SK-N-SH (cell line): Measurements from ENCODE around the gene PARP15. TPM values are rescaled to one million over a fixed set of nuclear protein-coding genes. Genes with fewer than 3 reads are reported as not detected.

Experiments
- CTCF ChIA-PET: fragments of 300-600, 350-600 bp; formaldehyde crosslinking; extraction: SDS; loops from one replicate; lab custom pipeline; 2021; lab: Yijun Ruan, JAX
- POLR2A ChIA-PET: fragments of 350-600 bp; sonication (Branson Sonifier 250); formaldehyde crosslinking; extraction: SDS; loops from one replicate; lab custom pipeline; 2020; ENCODE audit warnings: antibody characterized with exemption, inconsistent platforms; lab: Yijun Ruan, JAX
- DNase-seq: peaks from one replicate; pipeline ENCODE4 v3.0.0; 2012
- H2AFZ ChIP-seq: fragments of 200-600 bp; sonication (generic); 2 replicates; pipeline ENCODE4 v1.8.1; 2016; ENCODE audit warnings: antibody characterized with exemption, mild to moderate bottlenecking, low read depth
- H3F3A ChIP-seq: fragments of 200-600 bp; sonication (generic); replicated peaks from 2 replicates; pipeline ENCODE3; 2016; ENCODE audit warnings: antibody characterized with exemption, mild to moderate bottlenecking; ENCODE audit not compliant: insufficient read depth
- H3K27ac ChIP-seq, 2 experiments: fragments of 200-500 bp in 1 of 2; fragments of 200-600 bp in 1 of 2; sonication (Bioruptor generic) in 1 of 2; sonication (generic), shearing (Covaris generic) in 1 of 2; 2 replicates each; pipeline versions ENCODE4 v1.5.1 to v1.6.1; 2014 to 2016; ENCODE audit warnings: low read depth in 2 of 2, inconsistent platforms in 1 of 2, low read length in 1 of 2, mild to moderate bottlenecking in 1 of 2, mixed read lengths in 1 of 2
- H3K27me3 ChIP-seq: fragments of 200-600 bp; sonication (generic), shearing (Covaris generic); 2 replicates; pipeline ENCODE4 v1.6.1; 2016; ENCODE audit warnings: mixed run types; ENCODE audit not compliant: insufficient read depth
- H3K36me3 ChIP-seq, 2 experiments: fragments of 200-500 bp in 1 of 2; fragments of 200-600 bp in 1 of 2; sonication (Bioruptor generic) in 1 of 2; sonication (generic) in 1 of 2; replicated peaks in 1 of 2; 2 replicates each; pipeline versions ENCODE3 to v1.5.1; 2014 to 2016; ENCODE audit warnings: low read length in 1 of 2, mild to moderate bottlenecking in 1 of 2; ENCODE audit not compliant: insufficient read depth in 2 of 2, control insufficient read depth in 1 of 2
- H3K4me1 ChIP-seq, 2 experiments: fragments of 200-500 bp in 1 of 2; fragments of 200-600 bp in 1 of 2; sonication (Bioruptor generic) in 1 of 2; sonication (generic), shearing (Covaris generic) in 1 of 2; 2 replicates each; pipeline versions ENCODE4 v1.5.1 to v1.6.1; 2014 to 2016; ENCODE audit warnings: low read depth in 1 of 2, low read length in 1 of 2, mixed run types in 1 of 2; ENCODE audit not compliant: insufficient read depth in 2 of 2, control insufficient read depth in 1 of 2
- H3K4me2 ChIP-seq: fragments of 200-600 bp; sonication (generic), shearing (Covaris generic); 2 replicates; pipeline ENCODE4 v1.6.1; 2017; ENCODE audit warnings: mixed run types
- H3K4me3 ChIP-seq, 2 experiments: fragments of 200-500 bp in 1 of 2; fragments of 200-600 bp in 1 of 2; sonication (Bioruptor generic) in 1 of 2; sonication (generic), shearing (Covaris generic) in 1 of 2; 2 replicates each; pipeline versions ENCODE4 v1.5.1 to v1.8.1; 2014 to 2016; ENCODE audit warnings: low read depth in 2 of 2, inconsistent platforms in 1 of 2, low read length in 1 of 2, mild to moderate bottlenecking in 1 of 2, mixed read lengths in 1 of 2, moderate library complexity in 1 of 2
- H3K79me2 ChIP-seq: fragments of 200-600 bp; sonication (generic); 2 replicates; pipeline ENCODE4 v1.8.1; 2017; ENCODE audit warnings: mild to moderate bottlenecking; ENCODE audit not compliant: insufficient read depth
- H3K9ac ChIP-seq: fragments of 200-600 bp; sonication (generic); 2 replicates; pipeline ENCODE4 v1.6.1; 2017; ENCODE audit warnings: mixed run types
- H3K9me2 ChIP-seq: fragments of 200-600 bp; sonication (generic); 2 replicates; pipeline ENCODE4 v1.6.1; 2017; ENCODE audit warnings: mixed run types
- H3K9me3 ChIP-seq: fragments of 200-600 bp; sonication (generic); 2 replicates; pipeline ENCODE4 v1.6.1; 2017; ENCODE audit warnings: mixed run types, mild to moderate bottlenecking, moderate library complexity
- H4K20me1 ChIP-seq: fragments of 200-600 bp; sonication (generic); 2 replicates; pipeline ENCODE4 v1.6.1; 2017; ENCODE audit warnings: mild to moderate bottlenecking, mixed run types; ENCODE audit not compliant: insufficient read depth
- EP300 ChIP-seq, 2 experiments: IDR thresholded peaks; 2 replicates each; pipeline versions ENCODE4 v1.4.0 to v1.6.1; 2012; ENCODE audit warnings: borderline replicate concordance in 1 of 2, low read depth in 1 of 2, low read length in 1 of 2
- EZH2phosphoT487 ChIP-seq: fragments of 200-600 bp; sonication (generic); IDR thresholded peaks from 2 replicates; pipeline ENCODE4 v1.6.1; 2017; ENCODE audit warnings: low read depth, mixed run types, mild to moderate bottlenecking, antibody characterized with exemption, moderate library complexity, borderline replicate concordance
- FOSL2 ChIP-seq: IDR thresholded peaks from 2 replicates; pipeline ENCODE4 v1.4.0; 2012; ENCODE audit warnings: low read depth, mild to moderate bottlenecking, moderate library complexity, borderline replicate concordance
- FOXJ3 ChIP-seq: sonication (generic); formaldehyde crosslinking; IDR thresholded peaks from 2 replicates; pipeline ENCODE4 v1.5.1; 2020; ENCODE audit warnings: mild to moderate bottlenecking, missing genetic modification reagents
- FOXM1 ChIP-seq: IDR thresholded peaks from 2 replicates; pipeline ENCODE4 v1.4.0; 2012; ENCODE audit warnings: low read depth, mild to moderate bottlenecking
- GABPA ChIP-seq: IDR thresholded peaks from 2 replicates; pipeline ENCODE4 v1.4.0; 2012; ENCODE audit warnings: low read depth, mild to moderate bottlenecking
- GATA2 ChIP-seq: sonication (generic); formaldehyde crosslinking; IDR thresholded peaks from 2 replicates; pipeline ENCODE4 v1.5.0; 2020; ENCODE audit warnings: mild to moderate bottlenecking, missing genetic modification reagents
- IRF3 ChIP-seq: fragments of 150-350 bp; IDR thresholded peaks from 2 replicates; pipeline ENCODE4 v1.6.1; 2016; ENCODE audit warnings: mild to moderate bottlenecking, low read depth, low read length
- JUND ChIP-seq: IDR thresholded peaks from 2 replicates; pipeline ENCODE4 v1.4.0; 2012
- MXI1 ChIP-seq: IDR thresholded peaks from 2 replicates; pipeline ENCODE4 v1.6.1; 2012; ENCODE audit warnings: mild to moderate bottlenecking, low read depth, low read length, improper control_type of control experiment
- NRF1 ChIP-seq: IDR thresholded peaks from 2 replicates; pipeline ENCODE4 v1.6.1; 2012; ENCODE audit warnings: low read depth, mild to moderate bottlenecking, low read length
- PBX3 ChIP-seq: IDR thresholded peaks from 2 replicates; pipeline ENCODE4; 2012
- POLR2AphosphoS5 ChIP-seq: IDR thresholded peaks from 2 replicates; pipeline ENCODE4 v1.6.1; 2012; ENCODE audit warnings: low read depth, low read length
- RAD21 ChIP-seq: IDR thresholded peaks from 2 replicates; pipeline ENCODE4 v1.6.1; 2012; ENCODE audit warnings: mild to moderate bottlenecking, low read length
- RFX5 ChIP-seq: IDR thresholded peaks from 2 replicates; pipeline ENCODE4 v1.6.1; 2012; ENCODE audit warnings: mild to moderate bottlenecking, improper control_type of control experiment, low read length
- SIN3A ChIP-seq: IDR thresholded peaks from 2 replicates; pipeline ENCODE4 v1.6.1; 2012; ENCODE audit warnings: low read depth, mild to moderate bottlenecking, low read length, moderate library complexity, borderline replicate concordance
- SMC3 ChIP-seq: IDR thresholded peaks from 2 replicates; pipeline ENCODE4 v1.6.1; 2012; ENCODE audit warnings: low read depth, low read length, improper control_type of control experiment
- TCF12 ChIP-seq: IDR thresholded peaks from 2 replicates; pipeline ENCODE4 v1.4.0; 2012
- TEAD4 ChIP-seq: IDR thresholded peaks from 2 replicates; pipeline ENCODE4 v1.4.0; 2012; ENCODE audit warnings: mild to moderate bottlenecking, borderline replicate concordance; ENCODE audit not compliant: insufficient read depth
- USF2 ChIP-seq: fragments of 150-350 bp; IDR thresholded peaks from 2 replicates; pipeline ENCODE4 v1.6.1; 2017; ENCODE audit warnings: antibody characterized with exemption, low read length, low read depth, borderline replicate concordance
- WGBS: methylation state at CpG from one replicate; pipeline ENCODE4 v1.1.6; 2017; ENCODE audit warnings: low lambda C conversion rate; 5-methylcytosine and 5-hydroxymethylcytosine counted together
- polyA plus RNA-seq, 3 experiments: library from polyadenylated mRNA; depleted of rRNA; stranded (reverse); fragments of >200 nt; gene quantifications; 2 replicates each; pipeline ENCODE4 v1.2.3, GENCODE V29; 2012
- TF ChIP-seq, protein P1 (sequence below): IDR thresholded peaks from 2 replicates; pipeline ENCODE4 v1.6.1; 2012; ENCODE audit warnings: mild to moderate bottlenecking, low read depth, low read length, moderate library complexity
- TF ChIP-seq, protein P2 (sequence below): IDR thresholded peaks from 2 replicates; pipeline ENCODE4 v1.4.0; 2012; ENCODE audit warnings: low read depth
- TF ChIP-seq, protein P3 (sequence below): IDR thresholded peaks from 2 replicates; pipeline ENCODE4 v1.4.0; 2012; ENCODE audit warnings: low read depth, borderline replicate concordance

The PARP15 gene
- polyA plus RNA-seq, 1 of the 3 experiments (the other 2 are of a cell fraction) = not detected

GRCh38 chr3:122609798-122610559 lies 32.5 kb downstream of the PARP15 start:
- no peak for DNase-seq
- Histone ChIP-seq H3K4me1 (no peaks in the 10 kb centered on the region), H3K36me3 (no peaks in the 10 kb centered on the region), H3K9me2 (no peaks in the 10 kb centered on the region), H4K20me1 (no peaks in the 10 kb centered on the region), H3F3A (no peaks in the 10 kb centered on the region), H2AFZ (peak overlapping the region; percentile 96), H3K4me3 (no peak overlapping the region), H3K9ac (peak overlapping the region; percentile 45; the same call in 1 of the 2 replicates), H3K27me3 (no peaks in the 10 kb centered on the region), H3K79me2 (no peaks in the 10 kb centered on the region), H3K27ac (peak overlapping the region in 1 of 2 experiments; percentile 73; a peak in 2 of 4 replicates), H3K4me2 (peak overlapping the region; percentile 54), H3K9me3 (no peaks in the 10 kb centered on the region)
- ChIA-PET CTCF (no interaction called here), POLR2A (no interaction called here)
- TF ChIP-seq, protein P1, sequence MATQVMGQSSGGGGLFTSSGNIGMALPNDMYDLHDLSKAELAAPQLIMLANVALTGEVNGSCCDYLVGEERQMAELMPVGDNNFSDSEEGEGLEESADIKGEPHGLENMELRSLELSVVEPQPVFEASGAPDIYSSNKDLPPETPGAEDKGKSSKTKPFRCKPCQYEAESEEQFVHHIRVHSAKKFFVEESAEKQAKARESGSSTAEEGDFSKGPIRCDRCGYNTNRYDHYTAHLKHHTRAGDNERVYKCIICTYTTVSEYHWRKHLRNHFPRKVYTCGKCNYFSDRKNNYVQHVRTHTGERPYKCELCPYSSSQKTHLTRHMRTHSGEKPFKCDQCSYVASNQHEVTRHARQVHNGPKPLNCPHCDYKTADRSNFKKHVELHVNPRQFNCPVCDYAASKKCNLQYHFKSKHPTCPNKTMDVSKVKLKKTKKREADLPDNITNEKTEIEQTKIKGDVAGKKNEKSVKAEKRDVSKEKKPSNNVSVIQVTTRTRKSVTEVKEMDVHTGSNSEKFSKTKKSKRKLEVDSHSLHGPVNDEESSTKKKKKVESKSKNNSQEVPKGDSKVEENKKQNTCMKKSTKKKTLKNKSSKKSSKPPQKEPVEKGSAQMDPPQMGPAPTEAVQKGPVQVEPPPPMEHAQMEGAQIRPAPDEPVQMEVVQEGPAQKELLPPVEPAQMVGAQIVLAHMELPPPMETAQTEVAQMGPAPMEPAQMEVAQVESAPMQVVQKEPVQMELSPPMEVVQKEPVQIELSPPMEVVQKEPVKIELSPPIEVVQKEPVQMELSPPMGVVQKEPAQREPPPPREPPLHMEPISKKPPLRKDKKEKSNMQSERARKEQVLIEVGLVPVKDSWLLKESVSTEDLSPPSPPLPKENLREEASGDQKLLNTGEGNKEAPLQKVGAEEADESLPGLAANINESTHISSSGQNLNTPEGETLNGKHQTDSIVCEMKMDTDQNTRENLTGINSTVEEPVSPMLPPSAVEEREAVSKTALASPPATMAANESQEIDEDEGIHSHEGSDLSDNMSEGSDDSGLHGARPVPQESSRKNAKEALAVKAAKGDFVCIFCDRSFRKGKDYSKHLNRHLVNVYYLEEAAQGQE = no peak
- TF ChIP-seq SMC3 (no peak), TCF12 (peak; percentile 37; the same call in 1 of the 2 replicates), GABPA (no peak), EZH2phosphoT487 (no peak), SIN3A (no peak), RAD21 (no peak), FOXJ3 (no peak), FOSL2 (peak; percentile 96), PBX3 (peak; percentile 34; the same call in 1 of the 2 replicates), GATA2 (CRISPR knock-in tag) (no peak), FOXM1 (no peak), TEAD4 (no peak), MXI1 (no peak), RFX5 (no peak), IRF3 (no peak), NRF1 (no peak), POLR2AphosphoS5 (peak; percentile 25; the same call in 1 of the 2 replicates), EP300 (IDR thresholded peaks at IDR 0.05; ENCODE audit: borderline replicate concordance in 1 of 2, low read depth in 1 of 2, low read length in 1 of 2) (no peak), USF2 (no peak), JUND (peak; percentile 88)
- TF ChIP-seq, protein P2, sequence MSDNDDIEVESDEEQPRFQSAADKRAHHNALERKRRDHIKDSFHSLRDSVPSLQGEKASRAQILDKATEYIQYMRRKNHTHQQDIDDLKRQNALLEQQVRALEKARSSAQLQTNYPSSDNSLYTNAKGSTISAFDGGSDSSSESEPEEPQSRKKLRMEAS = no peak
- TF ChIP-seq, protein P3, sequence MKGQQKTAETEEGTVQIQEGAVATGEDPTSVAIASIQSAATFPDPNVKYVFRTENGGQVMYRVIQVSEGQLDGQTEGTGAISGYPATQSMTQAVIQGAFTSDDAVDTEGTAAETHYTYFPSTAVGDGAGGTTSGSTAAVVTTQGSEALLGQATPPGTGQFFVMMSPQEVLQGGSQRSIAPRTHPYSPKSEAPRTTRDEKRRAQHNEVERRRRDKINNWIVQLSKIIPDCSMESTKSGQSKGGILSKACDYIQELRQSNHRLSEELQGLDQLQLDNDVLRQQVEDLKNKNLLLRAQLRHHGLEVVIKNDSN = no peak
- WGBS = 57% methylated on average over 7 of the region's 7 CpGs
